ENCODE measurements around the gene DNAH12.

The DNAH12 gene

GRCh38 chr3:57386307-57386706 lies 157.8 kb downstream of the DNAH12 start:
- Histone ChIP-seq H3K9me3 (replicated peaks in 1 of 2; ENCODE audit: control insufficient read depth in 2 of 2, insufficient read depth in 1 of 2, low read depth in 1 of 2, low read length in 2 of 2) (no peaks in the 10 kb centered on the region), H3K27me3 (ENCODE audit: control insufficient read depth in 3 of 3, insufficient read depth in 3 of 3, low read depth in 1 of 3, low read length in 3 of 3) (peaks cover 0 to 20% (median 0%) of the 10 kb centered on the region in 3 experiments), H3K23ac (ENCODE audit: low read depth, low read length, poor library complexity) (no peak overlapping the region), H3K9ac (ENCODE audit: low read depth, low read length, poor library complexity) (no peak overlapping the region), H3K4me1 (ENCODE audit: control insufficient read depth in 2 of 2, insufficient read depth in 1 of 2, low read depth in 1 of 2, low read length in 2 of 2) (no peaks in the 10 kb centered on the region), H3K18ac (ENCODE audit: low read length) (no peak overlapping the region), H2BK15ac (ENCODE audit: low read length) (no peak overlapping the region), H4K91ac (ENCODE audit: low read depth, low read length, poor library complexity) (no peak overlapping the region), H3K27ac (replicated peaks; ENCODE audit: low read length) (no peak overlapping the region), H2AK5ac (ENCODE audit: low read depth, low read length) (no peak overlapping the region), H2BK120ac (ENCODE audit: low read depth, low read length) (no peak overlapping the region), H3K4me3 (ENCODE audit: low read length in 2 of 2) (no peak overlapping the region), H3K14ac (ENCODE audit: low read length) (no peak overlapping the region), H2AFZ (ENCODE audit: low read length) (no peak overlapping the region), H3K36me3 (replicated peaks in 1 of 2; ENCODE audit: control insufficient read depth in 2 of 2, insufficient read depth in 2 of 2, low read length in 2 of 2) (no peaks in the 10 kb centered on the region), H2BK5ac (ENCODE audit: low read length) (no peak overlapping the region), H3K4me2 (ENCODE audit: insufficient read depth, low read length, poor library complexity, severe bottlenecking) (no peak overlapping the region), H3K79me1 (ENCODE audit: low read depth, low read length) (no peaks in the 10 kb centered on the region), H2BK12ac (ENCODE audit: low read length) (no peak overlapping the region), H4K8ac (ENCODE audit: low read depth, low read length) (no peak overlapping the region), H3K4ac (ENCODE audit: low read length) (no peak overlapping the region)
- no peak for DNase-seq (ENCODE audit: low spot score)
- no CpG with 5 or more reads among the region's 4 CpGs for WGBS, 2 donors (ENCODE audit: extremely low coverage in 2 of 2, insufficient read length in 2 of 2, insufficient replicate concordance in 1 of 2)

GRCh38 chr3:57385498-57385897 lies 158.6 kb downstream of the DNAH12 start:
- no CpG with 5 or more reads among the region's 5 CpGs for WGBS, 2 donors (ENCODE audit: extremely low coverage in 2 of 2, insufficient read length in 2 of 2, insufficient replicate concordance in 1 of 2)
- H2BK12ac ChIP-seq (ENCODE audit: low read length) = no peak overlapping the region
- H3K36me3 ChIP-seq (replicated peaks in 1 of 2; ENCODE audit: control insufficient read depth in 2 of 2, insufficient read depth in 2 of 2, low read length in 2 of 2) = no peaks in the 10 kb centered on the region
- no peak overlapping the region for H3K27ac ChIP-seq (replicated peaks; ENCODE audit: low read length)
- H3K4me1 ChIP-seq (ENCODE audit: control insufficient read depth in 2 of 2, insufficient read depth in 1 of 2, low read depth in 1 of 2, low read length in 2 of 2) = no peaks in the 10 kb centered on the region
- no peak for DNase-seq (ENCODE audit: low spot score)
- no peak overlapping the region for H3K4me3 ChIP-seq (ENCODE audit: low read length in 2 of 2)
- no peaks in the 10 kb centered on the region for H3K79me1 ChIP-seq (ENCODE audit: low read depth, low read length)
- H3K9me3 ChIP-seq (replicated peaks in 1 of 2; ENCODE audit: control insufficient read depth in 2 of 2, insufficient read depth in 1 of 2, low read depth in 1 of 2, low read length in 2 of 2) = no peaks in the 10 kb centered on the region
- no peak overlapping the region for H2BK15ac ChIP-seq (ENCODE audit: low read length)
- no peak overlapping the region for H3K4ac ChIP-seq (ENCODE audit: low read length)
- H2BK5ac ChIP-seq (ENCODE audit: low read length) = no peak overlapping the region
- H2AK5ac ChIP-seq (ENCODE audit: low read depth, low read length) = no peak overlapping the region
- no peak overlapping the region for H2AFZ ChIP-seq (ENCODE audit: low read length)
- H3K23ac ChIP-seq (ENCODE audit: low read depth, low read length, poor library complexity) = no peak overlapping the region
- H3K4me2 ChIP-seq (ENCODE audit: insufficient read depth, low read length, poor library complexity, severe bottlenecking) = no peak overlapping the region
- no peak overlapping the region for H4K91ac ChIP-seq (ENCODE audit: low read depth, low read length, poor library complexity)
- H3K9ac ChIP-seq (ENCODE audit: low read depth, low read length, poor library complexity) = no peak overlapping the region
- no peak overlapping the region for H4K8ac ChIP-seq (ENCODE audit: low read depth, low read length)
- no peak overlapping the region for H3K14ac ChIP-seq (ENCODE audit: low read length)
- peaks cover 0 to 20% (median 0%) of the 10 kb centered on the region in 3 experiments for H3K27me3 ChIP-seq (ENCODE audit: control insufficient read depth in 3 of 3, insufficient read depth in 3 of 3, low read depth in 1 of 3, low read length in 3 of 3)
- H3K18ac ChIP-seq (ENCODE audit: low read length) = no peak overlapping the region
- H2BK120ac ChIP-seq (ENCODE audit: low read depth, low read length) = no peak overlapping the region

- Histone ChIP-seq H3K27me3 (ENCODE audit: control insufficient read depth in 3 of 3, insufficient read depth in 3 of 3, low read depth in 1 of 3, low read length in 3 of 3) (peaks cover 0 to 20% (median 0%) of the 10 kb centered on the region in 3 experiments), H3K27ac (replicated peaks; ENCODE audit: low read length) (no peak overlapping the region), H3K14ac (ENCODE audit: low read length) (no peak overlapping the region), H3K4me2 (ENCODE audit: insufficient read depth, low read length, poor library complexity, severe bottlenecking) (no peak overlapping the region), H2AFZ (ENCODE audit: low read length) (no peak overlapping the region), H4K91ac (ENCODE audit: low read depth, low read length, poor library complexity) (no peak overlapping the region), H3K23ac (ENCODE audit: low read depth, low read length, poor library complexity) (no peak overlapping the region), H3K9ac (ENCODE audit: low read depth, low read length, poor library complexity) (no peak overlapping the region), H4K8ac (ENCODE audit: low read depth, low read length) (no peak overlapping the region), H3K4me3 (ENCODE audit: low read length in 2 of 2) (no peak overlapping the region), H2BK120ac (ENCODE audit: low read depth, low read length) (no peak overlapping the region), H2BK5ac (ENCODE audit: low read length) (no peak overlapping the region), H3K79me1 (ENCODE audit: low read depth, low read length) (no peaks in the 10 kb centered on the region), H3K9me3 (replicated peaks in 1 of 2; ENCODE audit: control insufficient read depth in 2 of 2, insufficient read depth in 1 of 2, low read depth in 1 of 2, low read length in 2 of 2) (no peaks in the 10 kb centered on the region), H3K18ac (ENCODE audit: low read length) (no peak overlapping the region), H3K4ac (ENCODE audit: low read length) (no peak overlapping the region), H3K4me1 (ENCODE audit: control insufficient read depth in 2 of 2, insufficient read depth in 1 of 2, low read depth in 1 of 2, low read length in 2 of 2) (no peaks in the 10 kb centered on the region), H2BK15ac (ENCODE audit: low read length) (no peak overlapping the region), H3K36me3 (replicated peaks in 1 of 2; ENCODE audit: control insufficient read depth in 2 of 2, insufficient read depth in 2 of 2, low read length in 2 of 2) (no peaks in the 10 kb centered on the region), H2AK5ac (ENCODE audit: low read depth, low read length) (no peak overlapping the region), H2BK12ac (ENCODE audit: low read length) (no peak overlapping the region)
- DNase-seq (ENCODE audit: low spot score) = no peak
- WGBS, 2 donors (ENCODE audit: extremely low coverage in 2 of 2, insufficient read length in 2 of 2, insufficient replicate concordance in 1 of 2) = no CpG with 5 or more reads among the region's 2 CpGs
These were observed 160.3 kb downstream of the DNAH12 start for GRCh38 chr3:57383838-57384237.

GRCh38 chr3:57383406-57383805 lies 160.7 kb downstream of the DNAH12 start:
- Histone ChIP-seq H3K27ac (replicated peaks; ENCODE audit: low read length) (no peak overlapping the region), H4K8ac (ENCODE audit: low read depth, low read length) (no peak overlapping the region), H2BK15ac (ENCODE audit: low read length) (no peak overlapping the region), H3K18ac (ENCODE audit: low read length) (no peak overlapping the region), H2AK5ac (ENCODE audit: low read depth, low read length) (no peak overlapping the region), H3K14ac (ENCODE audit: low read length) (no peak overlapping the region), H3K4me2 (ENCODE audit: insufficient read depth, low read length, poor library complexity, severe bottlenecking) (no peak overlapping the region), H3K4me1 (ENCODE audit: control insufficient read depth in 2 of 2, insufficient read depth in 1 of 2, low read depth in 1 of 2, low read length in 2 of 2) (no peaks in the 10 kb centered on the region), H3K4me3 (ENCODE audit: low read length in 2 of 2) (no peak overlapping the region), H4K91ac (ENCODE audit: low read depth, low read length, poor library complexity) (no peak overlapping the region), H3K4ac (ENCODE audit: low read length) (no peak overlapping the region), H3K27me3 (ENCODE audit: control insufficient read depth in 3 of 3, insufficient read depth in 3 of 3, low read depth in 1 of 3, low read length in 3 of 3) (peaks cover 0 to 20% (median 0%) of the 10 kb centered on the region in 3 experiments), H2AFZ (ENCODE audit: low read length) (peak overlapping the region; percentile 0), H3K79me1 (ENCODE audit: low read depth, low read length) (no peaks in the 10 kb centered on the region), H2BK5ac (ENCODE audit: low read length) (no peak overlapping the region), H3K23ac (ENCODE audit: low read depth, low read length, poor library complexity) (no peak overlapping the region), H3K36me3 (replicated peaks in 1 of 2; ENCODE audit: control insufficient read depth in 2 of 2, insufficient read depth in 2 of 2, low read length in 2 of 2) (no peaks in the 10 kb centered on the region), H3K9me3 (replicated peaks in 1 of 2; ENCODE audit: control insufficient read depth in 2 of 2, insufficient read depth in 1 of 2, low read depth in 1 of 2, low read length in 2 of 2) (no peaks in the 10 kb centered on the region), H2BK12ac (ENCODE audit: low read length) (no peak overlapping the region), H2BK120ac (ENCODE audit: low read depth, low read length) (no peak overlapping the region), H3K9ac (ENCODE audit: low read depth, low read length, poor library complexity) (no peak overlapping the region)
- DNase-seq (ENCODE audit: low spot score) = no peak
- no CpG with 5 or more reads among the region's 2 CpGs for WGBS, 2 donors (ENCODE audit: extremely low coverage in 2 of 2, insufficient read length in 2 of 2, insufficient replicate concordance in 1 of 2)

Measured in neuronal stem cell (in vitro differentiated cells).